OCI-LY1 (cell line): ENCODE data around the gene CMTM4.

Experiments used
- EZH2 ChIP-seq: fragments of 200-600 bp; sonication (generic), shearing (Covaris generic); IDR thresholded peaks from 2 replicates; pipeline ENCODE4 v1.8.0; 2017; ENCODE audit warnings: borderline replicate concordance, mixed run types, mild to moderate bottlenecking, antibody characterized with exemption, low read length, moderate library complexity, mixed read lengths
- TF ChIP-seq, protein P1 (sequence below): fragments of 200-600 bp; sonication (generic), shearing (Covaris generic); IDR thresholded peaks from 2 replicates; pipeline ENCODE4 v1.5.1; 2017; ENCODE audit warnings: mild to moderate bottlenecking, antibody characterized with exemption, low read length, moderate library complexity, mixed read lengths

DNA sequence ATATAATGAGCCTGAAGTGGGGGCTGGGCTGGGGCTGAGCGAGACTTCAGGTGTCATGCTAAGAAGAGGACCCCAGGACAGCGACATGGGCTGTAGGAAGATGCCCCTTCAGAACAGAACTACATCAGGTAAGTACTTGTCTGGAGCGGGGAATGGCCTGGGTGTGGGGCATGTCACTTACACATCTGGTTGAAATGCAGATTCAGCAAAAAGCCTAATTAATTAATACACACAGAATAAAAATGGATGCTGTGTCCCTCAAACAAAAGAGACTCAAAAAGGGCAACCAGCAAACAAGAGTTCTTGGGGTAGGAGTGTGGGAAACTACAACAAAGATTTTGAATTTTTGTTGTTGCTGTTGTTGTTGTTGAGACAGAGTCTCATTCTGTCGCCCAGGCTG is 105.5 kb downstream of the CMTM4 start:
- TF ChIP-seq, protein P1, sequence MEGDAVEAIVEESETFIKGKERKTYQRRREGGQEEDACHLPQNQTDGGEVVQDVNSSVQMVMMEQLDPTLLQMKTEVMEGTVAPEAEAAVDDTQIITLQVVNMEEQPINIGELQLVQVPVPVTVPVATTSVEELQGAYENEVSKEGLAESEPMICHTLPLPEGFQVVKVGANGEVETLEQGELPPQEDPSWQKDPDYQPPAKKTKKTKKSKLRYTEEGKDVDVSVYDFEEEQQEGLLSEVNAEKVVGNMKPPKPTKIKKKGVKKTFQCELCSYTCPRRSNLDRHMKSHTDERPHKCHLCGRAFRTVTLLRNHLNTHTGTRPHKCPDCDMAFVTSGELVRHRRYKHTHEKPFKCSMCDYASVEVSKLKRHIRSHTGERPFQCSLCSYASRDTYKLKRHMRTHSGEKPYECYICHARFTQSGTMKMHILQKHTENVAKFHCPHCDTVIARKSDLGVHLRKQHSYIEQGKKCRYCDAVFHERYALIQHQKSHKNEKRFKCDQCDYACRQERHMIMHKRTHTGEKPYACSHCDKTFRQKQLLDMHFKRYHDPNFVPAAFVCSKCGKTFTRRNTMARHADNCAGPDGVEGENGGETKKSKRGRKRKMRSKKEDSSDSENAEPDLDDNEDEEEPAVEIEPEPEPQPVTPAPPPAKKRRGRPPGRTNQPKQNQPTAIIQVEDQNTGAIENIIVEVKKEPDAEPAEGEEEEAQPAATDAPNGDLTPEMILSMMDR = no peak
- TF ChIP-seq EZH2 = no peak
